MV-4-11 (cell line): Measurements from ENCODE around the gene FEZF2.

Experiments used
- DNase-seq: peaks from one replicate; lab custom pipeline; 2025; lab: John Stamatoyannopoulos, UW

Gene FEZF2

GRCh38 chr3:62372621-62373041 is 719 bp downstream of the FEZF2 start:
- no peak for DNase-seq

GRCh38 chr3:62371720-62372591 is 1.4 kb downstream of the FEZF2 start:
- DNase-seq: no peak

GRCh38 chr3:62370858-62371719 is 2.3 kb downstream of the FEZF2 start:
- no peak for DNase-seq

GRCh38 chr3:62370112-62370857 is 3.1 kb downstream of the FEZF2 start:
- no peak for DNase-seq

GRCh38 chr3:62369476-62369743 is 3.9 kb downstream of the FEZF2 start:
- DNase-seq: no peak

- DNase-seq: no peak
Measured at GRCh38 chr3:62368705-62369475, 4.5 kb downstream of the FEZF2 start.

- DNase-seq: no peak
Measured at GRCh38 chr3:62368290-62368704, 5.1 kb downstream of the FEZF2 start.

- DNase-seq: no peak
Measured at GRCh38 chr3:62367763-62368195, 5.6 kb downstream of the FEZF2 start.

GRCh38 chr3:62366126-62366484 is 7.2 kb downstream of the FEZF2 start:
- DNase-seq: no peak

- no peak for DNase-seq
Measured at GRCh38 chr3:62365391-62366125, 7.8 kb downstream of the FEZF2 start.

GRCh38 chr3:62364191-62364590 is 9.2 kb downstream of the FEZF2 start:
- no peak for DNase-seq

- no peak for DNase-seq
Measured at GRCh38 chr3:62363275-62363674, 10.1 kb downstream of the FEZF2 start.

GRCh38 chr3:62361824-62362223 is 11.5 kb downstream of the FEZF2 start:
- DNase-seq: no peak

GRCh38 chr3:62361261-62361660 is 12.1 kb downstream of the FEZF2 start:
- DNase-seq: peak; percentile 31

GRCh38 chr3:62359531-62359930 is 13.8 kb downstream of the FEZF2 start:
- DNase-seq: no peak

- no peak for DNase-seq
Measured at GRCh38 chr3:62356356-62356755, 17.0 kb downstream of the FEZF2 start.

- DNase-seq: no peak
Measured at GRCh38 chr3:62355703-62356102, 17.6 kb downstream of the FEZF2 start.

GRCh38 chr3:62343755-62344154 is 29.6 kb downstream of the FEZF2 start:
- DNase-seq: no peak

- DNase-seq: no peak
Measured at GRCh38 chr3:62335196-62335595, 38.2 kb downstream of the FEZF2 start.

GRCh38 chr3:62332835-62333244 is 40.5 kb downstream of the FEZF2 start:
- no peak for DNase-seq

- DNase-seq: no peak
Measured at GRCh38 chr3:62332017-62332416, 41.3 kb downstream of the FEZF2 start.
